H1 (cell line): ENCODE results near the gene DSCAM. TPM values are rescaled to one million over a fixed set of nuclear protein-coding genes. Genes with fewer than 3 reads are reported as not detected.

Experiments used
- CTCF ChIA-PET: fragments of 300-600 bp; sonication (Branson Sonifier 250); formaldehyde crosslinking; loops from one replicate; lab custom pipeline; 2021; ENCODE audit not compliant: partially characterized antibody; lab: Charles Lee
- POLR2A ChIA-PET: fragments of 300-600 bp; sonication (Branson Sonifier 250); formaldehyde crosslinking; loops from one replicate; lab custom pipeline; 2021; ENCODE audit warnings: inconsistent platforms; ENCODE audit not compliant: partially characterized antibody; lab: Charles Lee
- DNase-seq, 2 experiments: peaks; one replicate each; pipeline versions ENCODE4 v3.0.0 to v3.0.0-alpha.2; 2010 to 2022; ENCODE audit warnings: low spot score in 2 of 2, low read depth in 1 of 2, mixed read lengths in 1 of 2
- FAIRE-seq: peaks from 2 replicates; lab custom pipeline; 2011; peaks lifted over from hg19 to GRCh38; lab: Jason Lieb, UNC
- H2AFZ ChIP-seq: 2 replicates; pipeline ENCODE4 v1.8.1; 2012; ENCODE audit warnings: low read length, inconsistent platforms
- H2AK5ac ChIP-seq: 2 replicates; pipeline ENCODE4 v1.6.1; 2013; ENCODE audit warnings: low read depth, low read length
- H2BK120ac ChIP-seq: replicated peaks from 2 replicates; pipeline ENCODE3; 2013; ENCODE audit warnings: low read depth, low read length, inconsistent platforms
- H2BK12ac ChIP-seq: 2 replicates; pipeline ENCODE4 v1.6.1; 2013; ENCODE audit warnings: low read depth, low read length
- H2BK15ac ChIP-seq: 2 replicates; pipeline ENCODE4 v1.6.1; 2013; ENCODE audit warnings: low read length
- H2BK20ac ChIP-seq: 2 replicates; pipeline ENCODE4 v1.6.1; 2013; ENCODE audit warnings: low read length
- H2BK5ac ChIP-seq: 2 replicates; pipeline ENCODE4 v1.6.1; 2013; ENCODE audit warnings: low read depth, low read length
- H3K14ac ChIP-seq: 2 replicates; pipeline ENCODE4 v1.6.1; 2013; ENCODE audit warnings: inconsistent platforms; ENCODE audit not compliant: insufficient read length
- H3K18ac ChIP-seq: 2 replicates; pipeline ENCODE4 v1.6.1; 2013; ENCODE audit warnings: low read length; ENCODE audit errors: extremely low read depth
- H3K23ac ChIP-seq: 2 replicates; pipeline ENCODE4 v1.6.1; 2013; ENCODE audit warnings: inconsistent platforms; ENCODE audit not compliant: insufficient read length
- H3K23me2 ChIP-seq: 2 replicates; pipeline ENCODE4 v1.6.1; 2013; ENCODE audit warnings: low read depth, low read length
- H3K27ac ChIP-seq: 2 replicates; pipeline ENCODE4 v1.6.1; 2011; ENCODE audit warnings: low read depth, low read length, inconsistent platforms
- H3K27me3 ChIP-seq, 4 experiments: replicated peaks in 1 of 4; 1 replicate in 1 of 4; 2 replicates in 3 of 4; pipeline versions ENCODE4 v1.6.1 to v1.8.1; 2011 to 2013; ENCODE audit warnings: low read length in 3 of 4, mild to moderate bottlenecking in 3 of 4, inconsistent platforms in 2 of 4, mixed read lengths in 2 of 4, moderate library complexity in 1 of 4; ENCODE audit not compliant: control insufficient read depth in 3 of 4, insufficient read depth in 3 of 4; ENCODE audit errors: extremely low read depth in 1 of 4
- H3K36me3 ChIP-seq, 4 experiments: 2 replicates each; pipeline versions ENCODE4 v1.6.1 to v1.8.1; 2011 to 2013; ENCODE audit warnings: mild to moderate bottlenecking in 4 of 4, low read length in 3 of 4, moderate library complexity in 2 of 4, control low read depth in 1 of 4, inconsistent platforms in 1 of 4; ENCODE audit not compliant: insufficient read depth in 4 of 4, control insufficient read depth in 2 of 4
- H3K4ac ChIP-seq: replicated peaks from 2 replicates; pipeline ENCODE3; 2013; ENCODE audit warnings: low read length, low read depth, mixed read lengths, inconsistent platforms; ENCODE audit not compliant: insufficient read length
- H3K4me1 ChIP-seq, 4 experiments: replicated peaks in 1 of 4; 1 replicate in 1 of 4; 2 replicates in 3 of 4; pipeline versions ENCODE4 v1.6.1 to v1.8.1; 2011 to 2013; ENCODE audit warnings: low read length in 3 of 4, inconsistent platforms in 2 of 4, mixed read lengths in 1 of 4; ENCODE audit not compliant: insufficient read depth in 4 of 4, control insufficient read depth in 3 of 4
- H3K4me2 ChIP-seq, 2 experiments: 2 replicates each; pipeline versions ENCODE4 v1.6.1 to v1.8.1; 2011 to 2013; ENCODE audit warnings: low read depth in 2 of 2, low read length in 2 of 2, control low read depth in 1 of 2, inconsistent platforms in 1 of 2, mild to moderate bottlenecking in 1 of 2; ENCODE audit not compliant: insufficient read depth in 1 of 2
- H3K4me3 ChIP-seq, 4 experiments: fragments of 200-600, 300-600 bp in 1 of 4; sonication (generic), shearing (Covaris generic), sonication (Bioruptor Twin) in 1 of 4; 2 replicates each; pipeline versions ENCODE4 v1.5.1 to v1.8.1; 2011 to 2016; ENCODE audit warnings: low read length in 4 of 4, low read depth in 3 of 4, control low read depth in 2 of 4, inconsistent platforms in 2 of 4, mild to moderate bottlenecking in 2 of 4, mixed read lengths in 1 of 4, moderate library complexity in 1 of 4; ENCODE audit not compliant: insufficient read depth in 2 of 4; ENCODE audit errors: extremely low read depth in 1 of 4
- H3K56ac ChIP-seq: replicated peaks from 2 replicates; pipeline ENCODE3; 2013; ENCODE audit warnings: low read depth, mild to moderate bottlenecking, mixed read lengths, low read length, inconsistent platforms; ENCODE audit not compliant: insufficient read length
- H3K79me1 ChIP-seq: 2 replicates; pipeline ENCODE4 v1.6.1; 2013; ENCODE audit warnings: low read depth, low read length, control low read depth
- H3K79me2 ChIP-seq, 2 experiments: 2 replicates each; pipeline versions ENCODE4 v1.6.1 to v1.8.1; 2012 to 2013; ENCODE audit warnings: low read length in 2 of 2, mild to moderate bottlenecking in 2 of 2, inconsistent platforms in 1 of 2; ENCODE audit not compliant: insufficient read depth in 2 of 2, control insufficient read depth in 1 of 2
- H3K9ac ChIP-seq, 4 experiments: replicated peaks in 1 of 4; 1 replicate in 1 of 4; 2 replicates in 3 of 4; pipeline versions ENCODE4 v1.6.1 to v1.8.1; 2011 to 2013; ENCODE audit warnings: low read depth in 3 of 4, low read length in 3 of 4, control low read depth in 2 of 4, mild to moderate bottlenecking in 2 of 4, moderate library complexity in 2 of 4, inconsistent platforms in 1 of 4; ENCODE audit errors: extremely low read depth in 1 of 4
- H3K9me3 ChIP-seq, 2 experiments: 2 replicates each; pipeline versions ENCODE4 v1.6.1 to v1.8.1; 2012 to 2013; ENCODE audit warnings: mild to moderate bottlenecking in 2 of 2, moderate library complexity in 2 of 2, control low read depth in 1 of 2, inconsistent platforms in 1 of 2, low read depth in 1 of 2, low read length in 1 of 2, mixed read lengths in 1 of 2; ENCODE audit not compliant: insufficient read depth in 2 of 2
- H4K20me1 ChIP-seq, 2 experiments: replicated peaks in 1 of 2; 2 replicates each; pipeline versions ENCODE3 to v1.8.1; 2011 to 2013; ENCODE audit warnings: inconsistent platforms in 2 of 2, low read length in 2 of 2, mild to moderate bottlenecking in 1 of 2; ENCODE audit not compliant: insufficient read depth in 2 of 2, control insufficient read depth in 1 of 2
- H4K5ac ChIP-seq: 2 replicates; pipeline ENCODE4 v1.6.1; 2013; ENCODE audit warnings: low read length, low read depth, mixed read lengths, inconsistent platforms; ENCODE audit not compliant: insufficient read length
- H4K8ac ChIP-seq: 2 replicates; pipeline ENCODE4 v1.8.0; 2013; ENCODE audit warnings: mild to moderate bottlenecking, moderate library complexity, low read length, inconsistent platforms; ENCODE audit not compliant: insufficient read depth; ENCODE audit errors: extremely low read depth
- H4K91ac ChIP-seq: replicated peaks from 2 replicates; pipeline ENCODE3; 2013; ENCODE audit warnings: low read length, mixed read lengths, inconsistent platforms; ENCODE audit not compliant: insufficient read length
- EZH2 ChIP-seq: fragments of 200-600 bp; sonication (generic); IDR thresholded peaks from 2 replicates; pipeline ENCODE4 v1.7.1; 2012; ENCODE audit warnings: low read depth, mild to moderate bottlenecking, moderate library complexity, low read length, inconsistent platforms; ENCODE audit not compliant: severe bottlenecking
- KDM5A ChIP-seq: fragments of 200-600 bp; IDR thresholded peaks from 2 replicates; pipeline ENCODE4 v1.7.1; 2012; ENCODE audit warnings: mild to moderate bottlenecking, low read length, inconsistent platforms, mixed read lengths
- NRF1 ChIP-seq: IDR thresholded peaks from 2 replicates; pipeline ENCODE4 v1.6.1; 2011; ENCODE audit warnings: mild to moderate bottlenecking, low read depth, low read length, improper control_type of control experiment
- SP2 ChIP-seq: IDR thresholded peaks from 2 replicates; pipeline ENCODE4 v1.6.1; 2012; ENCODE audit warnings: mild to moderate bottlenecking, low read length, inconsistent platforms
- SP4 ChIP-seq: IDR thresholded peaks from 2 replicates; pipeline ENCODE4 v1.6.1; 2012; ENCODE audit warnings: low read length, inconsistent platforms
- SUZ12 ChIP-seq: fragments of 200-600 bp; sonication (generic); IDR thresholded peaks from 2 replicates; pipeline ENCODE4 v1.6.1; 2012; ENCODE audit warnings: mild to moderate bottlenecking, inconsistent platforms, low read length, moderate library complexity, mixed read lengths
- TAF7 ChIP-seq: optimal IDR thresholded peaks from 2 replicates; pipeline ENCODE3; 2011; ENCODE audit warnings: low read depth, mild to moderate bottlenecking, inconsistent platforms, low read length, moderate library complexity, borderline replicate concordance
- TBP ChIP-seq: IDR thresholded peaks from 2 replicates; pipeline ENCODE4 v1.6.1; 2011; ENCODE audit warnings: low read depth, low read length, improper control_type of control experiment
- ZNF274 ChIP-seq: IDR thresholded peaks from 2 replicates; pipeline ENCODE4 v1.7.0; 2012; ENCODE audit warnings: low read length, borderline replicate concordance; ENCODE audit errors: extremely low read depth
- WGBS, 2 experiments: shearing (Covaris generic) in 1 of 2; methylation state at CpG; one replicate each; pipeline versions ENCODE4 v1.1.6 to v1.1.7; 2013 to 2015; ENCODE audit warnings: low lambda C conversion rate in 2 of 2, mixed read lengths in 2 of 2, inconsistent platforms in 1 of 2, low coverage in 1 of 2, missing lambda C conversion rate in 1 of 2; ENCODE audit not compliant: insufficient replicate concordance in 2 of 2, insufficient coverage in 1 of 2, insufficient read length in 1 of 2; ENCODE audit errors: extremely low coverage in 1 of 2, missing lambda C conversion rate in 1 of 2; 5-methylcytosine and 5-hydroxymethylcytosine counted together
- polyA plus RNA-seq, 7 experiments: library from polyadenylated mRNA; depleted of rRNA in 3 of 7; stranded (reverse) in 5 of 7; unstranded in 2 of 7; fragments of >200 nt in 5 of 7; fragments of 200-250 nt in 2 of 7; gene quantifications; 1 replicate in 5 of 7; 2 replicates in 1 of 7; 4 replicates in 1 of 7; pipeline versions ENCODE4 v1.2.1 to v1.2.3, GENCODE V29; 2011 to 2013; ENCODE audit warnings: missing spikeins in 2 of 7, mixed read lengths in 2 of 7
- total RNA-seq: library from RNA; stranded (reverse); fragmentation: NEBNext Ultra II Directional; extraction: Animal tissue kit (Norgen Biotek cat#: 25700); gene quantifications from 2 replicates; pipeline ENCODE4 v1.2.1, GENCODE V29; 2021
- TF ChIP-seq, protein P1 (sequence below): IDR thresholded peaks from 2 replicates; pipeline ENCODE4 v1.6.1; 2011; ENCODE audit warnings: low read depth, mild to moderate bottlenecking, low read length; ENCODE audit not compliant: insufficient read depth
- TF ChIP-seq, protein P2 (sequence below), 3 experiments: IDR thresholded peaks; 1 replicate in 2 of 3; 2 replicates in 1 of 3; pipeline versions ENCODE4 v1.5.1 to v1.6.1; 2011; ENCODE audit warnings: low read length in 3 of 3, mild to moderate bottlenecking in 3 of 3, inconsistent platforms in 2 of 3, low read depth in 1 of 3, moderate library complexity in 1 of 3; ENCODE audit not compliant: insufficient read depth in 1 of 3; ENCODE audit errors: control extremely low read depth in 1 of 3

The DSCAM gene
- total and polyA plus RNA-seq, 2 of the 8 experiments (the other 6 are each of a cell fraction or from before 2014, with no cell fraction given), result 0.02 to 0.15 TPM

DNA sequence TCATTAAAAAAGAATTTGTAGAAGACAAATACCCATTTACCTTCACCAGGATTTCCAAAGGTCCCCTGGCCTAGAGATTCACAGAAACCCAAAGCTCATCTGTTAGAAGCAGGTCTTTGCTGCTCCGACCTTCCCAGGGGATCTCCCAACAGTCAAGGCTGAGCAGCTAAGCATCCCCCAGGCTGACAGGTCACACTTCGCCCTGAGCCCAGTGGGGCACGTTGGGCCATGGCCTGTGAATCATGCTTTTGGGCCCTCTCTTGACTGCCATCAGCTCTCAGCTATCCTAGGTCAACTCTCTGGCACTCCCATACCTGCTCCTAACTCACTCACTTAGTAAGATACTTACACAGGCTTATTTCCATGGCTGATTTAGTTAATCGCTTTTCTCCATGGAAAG lies 157.7 kb downstream of the DSCAM start:
- no peaks in the 10 kb centered on the region for H3K79me1 ChIP-seq
- H3K27me3 ChIP-seq, result no peaks in the 10 kb centered on the region
- FAIRE-seq, result no peak
- 97% methylated on average over 4 of the region's 4 CpGs; no CpG with 5 or more reads in 1 of the 2 experiments for WGBS, 2 experiments
- H3K23ac ChIP-seq, result no peak overlapping the region
- peaks cover 0 to 4% of the 10 kb centered on the region in 2 experiments for H4K20me1 ChIP-seq
- H4K91ac ChIP-seq, result no peak overlapping the region
- H3K56ac ChIP-seq, result no peak overlapping the region
- H3K4me2 ChIP-seq, result no peak overlapping the region
- H4K5ac ChIP-seq, result no peak overlapping the region
- no peak overlapping the region for H2BK15ac ChIP-seq
- H3K4me3 ChIP-seq, result no peak overlapping the region
- peaks cover 0 to 8% (median 6%) of the 10 kb centered on the region in 4 experiments; a peak in 5 of 7 replicates for H3K4me1 ChIP-seq
- no peak overlapping the region for H2BK120ac ChIP-seq
- peaks cover 4% of the 10 kb centered on the region; the same call in 1 of the 2 replicates for H3K23me2 ChIP-seq
- POLR2A ChIA-PET, result no interaction called here
- no peaks in the 10 kb centered on the region for H3K79me2 ChIP-seq
- no peak overlapping the region; the same call in 1 of the 2 replicates for H2AFZ ChIP-seq
- H2BK12ac ChIP-seq, result no peak overlapping the region
- no peak overlapping the region for H3K4ac ChIP-seq
- H3K14ac ChIP-seq, result no peak overlapping the region
- H3K36me3 ChIP-seq, result no peaks in the 10 kb centered on the region
- H4K8ac ChIP-seq, result no peak overlapping the region
- no peak overlapping the region for H2BK20ac ChIP-seq
- no peak for DNase-seq
- H3K27ac ChIP-seq, result no peak overlapping the region; the same call in 1 of the 2 replicates
- no peak overlapping the region; the same call in 1 of the 2 replicates for H2AK5ac ChIP-seq
- no peak overlapping the region for H3K9ac ChIP-seq
- CTCF ChIA-PET, result interaction anchor here (0.7 to 0.9 kb wide), 2 partner anchors 64 to 222 kb away, joined by 3 read pairs; no protein-coding TSS in a partner anchor
- no peaks in the 10 kb centered on the region for H3K9me3 ChIP-seq
- H2BK5ac ChIP-seq, result no peak overlapping the region
- H3K18ac ChIP-seq, result no peak overlapping the region
- TF ChIP-seq, protein P1, sequence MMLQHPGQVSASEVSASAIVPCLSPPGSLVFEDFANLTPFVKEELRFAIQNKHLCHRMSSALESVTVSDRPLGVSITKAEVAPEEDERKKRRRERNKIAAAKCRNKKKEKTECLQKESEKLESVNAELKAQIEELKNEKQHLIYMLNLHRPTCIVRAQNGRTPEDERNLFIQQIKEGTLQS, result no peak
- TF ChIP-seq EZH2 (no peak), ZNF274 (no peak), SP4 (no peak), KDM5A (no peak), NRF1 (no peak), SUZ12 (no peak), TBP (no peak), SP2 (no peak), TAF7 (no peak)
- TF ChIP-seq, protein P2, sequence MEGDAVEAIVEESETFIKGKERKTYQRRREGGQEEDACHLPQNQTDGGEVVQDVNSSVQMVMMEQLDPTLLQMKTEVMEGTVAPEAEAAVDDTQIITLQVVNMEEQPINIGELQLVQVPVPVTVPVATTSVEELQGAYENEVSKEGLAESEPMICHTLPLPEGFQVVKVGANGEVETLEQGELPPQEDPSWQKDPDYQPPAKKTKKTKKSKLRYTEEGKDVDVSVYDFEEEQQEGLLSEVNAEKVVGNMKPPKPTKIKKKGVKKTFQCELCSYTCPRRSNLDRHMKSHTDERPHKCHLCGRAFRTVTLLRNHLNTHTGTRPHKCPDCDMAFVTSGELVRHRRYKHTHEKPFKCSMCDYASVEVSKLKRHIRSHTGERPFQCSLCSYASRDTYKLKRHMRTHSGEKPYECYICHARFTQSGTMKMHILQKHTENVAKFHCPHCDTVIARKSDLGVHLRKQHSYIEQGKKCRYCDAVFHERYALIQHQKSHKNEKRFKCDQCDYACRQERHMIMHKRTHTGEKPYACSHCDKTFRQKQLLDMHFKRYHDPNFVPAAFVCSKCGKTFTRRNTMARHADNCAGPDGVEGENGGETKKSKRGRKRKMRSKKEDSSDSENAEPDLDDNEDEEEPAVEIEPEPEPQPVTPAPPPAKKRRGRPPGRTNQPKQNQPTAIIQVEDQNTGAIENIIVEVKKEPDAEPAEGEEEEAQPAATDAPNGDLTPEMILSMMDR (IDR thresholded peaks at IDR 0.05; ENCODE audit: control extremely low read depth in 1 of 3, insufficient read depth in 1 of 3, low read depth in 1 of 3, low read length in 3 of 3), result no peak
